DMS 273 (cell line): ENCODE data around the gene ZEB1.
"Not testable (repeated sequence)": the region's sequence is repeated elsewhere in the genome, so short reads cannot be mapped to it uniquely, and the experiment has no call there.

Experiments used
- DNase-seq: peaks from one replicate; lab custom pipeline; 2025; ENCODE audit not compliant: unreplicated experiment; lab: John Stamatoyannopoulos, UW

ZEB1 gene

DNA sequence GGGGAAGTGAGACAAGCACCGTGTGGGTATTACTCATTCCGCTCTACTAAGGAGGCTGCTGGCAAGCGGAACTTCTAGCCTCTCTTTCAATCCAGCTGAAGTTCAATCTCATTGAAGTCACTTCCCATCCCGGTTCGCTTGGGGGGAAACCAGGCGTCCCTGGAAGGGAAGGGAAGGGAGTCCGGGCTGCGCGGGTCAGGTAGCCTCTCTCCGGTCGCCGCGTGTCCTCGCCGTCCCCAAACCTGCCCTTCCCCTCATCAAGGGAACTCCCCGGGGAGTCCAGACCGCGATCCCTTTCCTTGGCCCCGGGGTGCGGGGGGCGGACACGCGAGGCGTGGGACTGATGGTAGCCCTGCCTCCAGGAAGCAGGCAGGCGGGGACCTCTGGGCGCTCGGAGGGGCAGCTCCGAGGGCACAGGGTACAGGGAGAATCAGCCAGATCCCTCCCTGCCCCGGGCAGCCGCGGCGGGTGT lies 598 bp upstream of the ZEB1 start:
- peak; percentile 70 for DNase-seq

DNA sequence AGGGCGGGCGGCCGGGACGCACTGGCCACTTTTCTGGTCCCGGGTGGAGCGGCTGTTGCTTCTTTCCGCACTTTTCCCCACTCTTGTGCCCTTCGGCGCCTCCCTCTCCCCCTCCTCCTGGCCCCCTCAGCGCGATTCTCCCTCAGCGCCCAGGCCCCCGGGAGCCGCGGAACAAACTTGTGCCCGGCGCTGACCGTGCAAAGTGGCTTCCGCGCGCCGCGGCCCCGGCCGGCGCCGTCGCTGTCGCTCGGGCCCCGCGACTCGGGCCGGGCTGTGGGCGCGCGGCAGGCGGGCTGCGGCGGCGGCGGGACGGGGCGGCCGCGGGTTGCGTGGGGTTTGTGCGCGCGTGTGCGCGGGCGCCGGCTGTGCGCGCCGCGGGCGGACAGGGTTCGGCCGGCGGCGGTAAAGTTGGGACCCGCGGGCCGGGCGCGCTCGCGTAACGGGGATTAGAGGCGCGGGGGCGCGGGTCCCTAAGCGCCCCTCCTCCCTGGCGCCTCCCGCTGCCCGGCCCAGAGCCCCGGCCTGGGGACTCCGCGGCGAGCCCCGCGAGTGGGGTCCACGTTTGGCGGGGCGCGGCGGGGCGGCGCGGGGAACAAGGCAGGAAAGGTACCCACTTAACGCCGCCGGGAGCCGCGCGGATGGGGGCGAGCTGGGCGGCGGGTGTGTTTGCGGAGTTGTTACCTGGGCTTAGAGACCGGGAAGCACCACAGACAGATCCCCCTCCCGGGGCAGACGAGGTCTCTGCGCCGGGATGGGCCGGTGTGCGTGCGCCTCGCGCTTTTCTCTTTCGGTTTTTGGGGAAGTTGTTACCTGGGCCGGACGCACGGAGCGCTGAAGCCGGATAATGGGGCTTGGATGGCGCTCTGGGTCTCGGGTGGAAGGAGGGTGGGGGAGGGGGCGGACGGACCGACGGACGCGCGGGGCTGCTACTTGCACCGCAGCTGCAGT lies 860 bp downstream of the ZEB1 start:
- peak; percentile 75 for DNase-seq

DNA sequence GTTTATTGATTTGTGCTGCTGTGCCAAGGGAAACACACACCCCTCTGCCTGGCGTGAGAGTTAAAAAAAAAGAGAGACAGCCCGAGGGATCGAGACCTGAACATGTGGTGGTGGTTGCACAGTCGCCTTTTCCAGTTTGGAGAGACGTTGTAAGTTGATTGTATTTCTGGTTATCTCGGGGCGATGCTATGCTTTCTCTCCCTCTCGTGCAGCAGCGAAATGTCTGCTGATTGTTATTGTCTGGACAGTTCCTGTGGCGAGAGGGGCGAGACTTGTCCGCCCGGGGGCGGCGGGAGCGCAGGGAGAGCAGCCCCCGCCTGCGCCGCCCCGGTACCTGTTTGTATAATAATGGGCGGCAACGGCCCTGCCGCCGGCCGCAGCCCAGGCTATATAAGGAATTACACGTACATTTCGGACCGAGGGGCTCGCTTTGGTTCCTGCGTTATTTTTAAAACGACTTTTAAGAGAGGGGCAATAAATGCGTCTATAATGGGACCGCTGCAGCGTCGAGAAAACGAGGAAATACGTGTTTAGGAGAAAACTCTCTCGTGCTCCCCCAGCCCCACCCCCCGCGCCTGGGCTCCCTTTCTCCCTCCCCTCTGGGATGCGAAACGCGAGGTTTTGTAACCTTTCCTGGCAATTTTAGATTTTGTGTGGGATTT lies 1.7 kb downstream of the ZEB1 start:
- DNase-seq: peak; percentile 81

DNA sequence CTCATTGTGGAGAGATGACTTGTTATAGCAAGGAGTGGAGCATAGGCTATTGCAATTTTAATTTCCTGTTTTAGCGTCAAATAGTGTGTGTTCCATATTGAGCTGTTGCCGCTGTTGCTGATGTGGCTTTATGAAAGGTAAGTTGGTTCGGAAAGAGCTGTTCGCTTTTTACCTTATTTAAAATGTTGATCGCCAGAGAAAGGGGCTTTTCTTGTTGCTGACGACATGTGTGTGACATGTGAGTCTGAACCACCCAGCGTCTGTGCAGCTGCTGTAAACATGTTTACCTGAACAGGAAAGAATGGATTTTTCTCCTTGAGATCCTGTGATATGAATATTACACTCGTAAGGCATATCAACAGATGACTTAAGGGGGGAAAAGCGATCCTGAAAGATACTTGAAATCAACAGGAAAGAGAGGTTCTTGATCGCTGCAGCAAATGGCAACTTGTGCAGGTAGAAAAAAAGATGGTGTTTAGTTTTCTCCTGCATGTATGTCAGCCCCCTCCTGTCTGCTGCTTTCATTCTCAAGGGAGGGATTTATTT lies 2.5 kb downstream of the ZEB1 start:
- DNase-seq: peak; percentile 50

DNA sequence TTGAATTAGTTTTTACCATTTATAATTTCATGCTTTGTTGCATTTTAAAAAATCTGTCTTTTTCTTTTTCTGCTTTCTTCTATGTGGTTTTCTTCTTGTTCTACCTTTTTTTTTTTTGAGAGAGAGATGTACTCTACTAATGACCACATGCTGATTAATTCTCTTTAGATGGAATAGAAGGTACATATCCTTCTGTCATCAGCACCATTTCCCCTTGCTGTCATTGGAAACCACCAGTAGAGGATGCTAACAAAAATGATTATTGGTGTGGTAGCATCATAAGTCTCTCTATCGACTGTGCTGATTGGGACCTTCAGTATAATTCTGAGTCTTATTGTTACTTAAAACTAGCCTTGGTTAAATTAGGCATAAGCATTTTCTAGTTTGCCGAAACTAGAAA lies 3.6 kb downstream of the ZEB1 start:
- peak; percentile 29 for DNase-seq

DNA sequence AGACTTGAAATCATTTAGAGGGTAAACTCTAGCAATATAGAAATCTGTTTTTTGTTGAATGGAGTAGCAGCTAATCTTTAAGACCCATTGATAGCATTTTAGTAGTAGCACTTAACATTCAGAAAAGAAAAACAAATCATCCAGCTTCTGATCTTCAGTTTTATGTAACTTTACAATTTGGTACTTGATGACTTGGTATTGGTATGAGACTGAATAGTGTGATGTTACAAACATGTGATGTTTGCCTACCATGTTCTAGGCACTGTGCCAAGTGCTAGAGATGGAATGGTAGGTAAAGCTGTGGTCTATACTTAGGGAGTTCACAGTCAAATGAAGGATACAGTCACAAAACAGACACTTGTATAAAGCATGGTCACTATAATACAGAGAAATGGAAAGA lies 21.3 kb downstream of the ZEB1 start:
- DNase-seq: peak; percentile 10

DNA sequence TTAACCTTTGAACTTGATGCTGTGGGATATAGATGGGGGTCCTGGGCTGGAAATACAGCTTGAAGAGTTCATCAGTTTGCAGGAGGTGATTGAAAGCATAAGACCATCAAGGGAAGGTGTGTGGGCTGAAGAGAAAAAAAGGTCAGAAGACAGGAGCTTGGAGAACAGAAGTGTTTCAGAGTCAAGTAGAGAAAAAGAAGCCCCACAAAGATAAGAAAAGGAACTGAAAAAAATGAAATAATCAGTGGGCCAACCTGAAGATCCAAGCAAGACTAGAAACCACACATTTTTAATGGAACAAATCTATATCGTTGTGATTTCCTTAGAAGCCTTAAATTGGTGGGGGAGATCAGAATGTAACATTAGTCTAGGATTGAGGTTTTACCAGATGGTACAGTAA lies 22.5 kb downstream of the ZEB1 start:
- DNase-seq: no peak

DNA sequence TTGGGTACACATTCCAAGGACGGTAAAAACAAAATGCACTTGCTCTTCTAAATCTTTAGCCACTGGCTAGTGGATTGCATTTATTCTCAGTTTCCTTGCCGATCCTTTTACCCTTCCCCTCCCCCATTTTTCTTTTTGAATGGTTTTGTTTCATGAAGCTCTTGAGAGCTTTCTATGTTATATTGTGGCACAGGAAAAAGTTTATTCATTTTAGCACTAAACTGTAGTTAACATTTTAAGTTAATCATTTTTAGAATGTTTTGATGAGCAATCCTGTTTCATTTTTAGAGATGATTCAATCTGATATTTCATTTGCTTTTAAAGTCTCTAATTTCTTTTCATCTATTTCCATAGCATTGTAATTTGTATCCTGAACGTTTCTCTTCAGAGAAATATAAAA lies 24.0 kb downstream of the ZEB1 start:
- no peak for DNase-seq

DNA sequence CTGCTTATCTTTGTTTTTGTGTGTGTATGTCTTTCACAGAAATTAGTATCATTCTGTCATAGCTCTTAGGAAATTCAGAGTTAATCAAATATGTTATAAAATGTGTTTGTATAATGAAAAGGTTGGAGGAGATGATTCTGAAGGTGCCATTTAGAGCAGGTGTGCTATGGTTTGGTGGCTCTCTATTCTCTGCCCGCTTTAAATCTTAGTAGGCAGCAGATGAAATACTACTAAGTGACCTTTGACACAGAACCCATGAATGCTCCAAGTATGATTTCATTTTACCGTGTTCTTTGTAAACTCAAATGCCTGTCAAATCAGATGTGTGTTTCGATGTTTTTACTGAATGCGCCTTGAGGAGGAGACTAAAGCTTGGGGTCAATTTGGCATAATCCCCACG lies 24.5 kb downstream of the ZEB1 start:
- no peak for DNase-seq

DNA sequence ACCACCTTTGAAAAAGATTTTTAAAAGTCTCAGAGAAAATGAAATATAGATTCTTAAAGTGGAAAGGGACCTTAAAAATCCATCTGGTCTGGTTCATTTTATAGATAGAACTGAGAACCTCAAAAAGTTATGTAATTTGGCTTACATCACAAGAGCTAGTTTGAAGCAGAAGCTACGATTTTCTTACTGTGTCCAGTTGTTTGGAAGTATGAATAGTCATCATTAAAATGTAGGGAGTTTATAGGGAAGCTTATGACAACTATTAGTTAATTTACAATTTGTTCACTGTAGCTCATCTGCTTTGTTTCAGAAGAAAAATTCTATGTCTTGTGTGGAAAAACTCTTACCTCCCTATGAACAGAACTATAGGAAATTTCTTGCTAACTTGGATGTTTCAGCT lies 26.9 kb downstream of the ZEB1 start:
- no peak for DNase-seq

DNA sequence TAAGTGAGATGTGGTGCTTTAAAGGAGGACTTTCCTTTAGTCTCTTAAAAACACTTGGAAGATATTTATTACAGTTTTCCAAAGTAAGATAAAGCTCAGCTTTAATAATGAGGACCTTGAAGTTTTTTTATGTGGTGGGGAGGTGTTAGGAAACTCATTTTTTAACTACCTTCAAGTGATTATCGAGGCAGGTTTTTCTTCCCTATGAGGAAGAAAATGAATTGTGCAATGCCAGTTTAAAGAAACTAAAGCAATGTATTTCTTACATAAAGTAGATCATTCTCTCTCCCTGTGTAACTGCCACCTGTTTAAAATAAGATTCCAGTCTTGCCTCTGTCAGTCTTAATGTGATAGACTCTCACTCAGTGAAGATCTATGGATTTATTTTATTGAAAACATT lies 27.9 kb downstream of the ZEB1 start:
- DNase-seq: no peak

DNA sequence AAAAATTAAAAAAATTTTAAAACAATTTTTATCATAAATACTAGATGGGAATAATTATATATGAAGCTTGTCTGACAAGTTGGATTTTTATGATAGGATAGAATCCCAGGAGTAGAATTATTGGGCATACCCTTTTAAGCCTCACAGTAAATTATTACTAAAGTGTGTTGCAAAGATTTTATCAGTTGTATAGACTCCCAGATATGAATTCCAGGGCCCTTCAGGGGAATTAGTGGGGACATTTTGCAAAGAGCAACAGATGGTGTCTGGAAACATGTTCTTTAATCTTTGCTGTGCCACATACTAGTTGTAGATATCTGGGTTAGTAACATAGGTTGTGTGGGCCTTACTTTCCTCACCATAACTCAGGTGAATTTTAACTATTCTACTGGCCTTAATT lies 28.7 kb downstream of the ZEB1 start:
- peak; percentile 23 for DNase-seq

DNA sequence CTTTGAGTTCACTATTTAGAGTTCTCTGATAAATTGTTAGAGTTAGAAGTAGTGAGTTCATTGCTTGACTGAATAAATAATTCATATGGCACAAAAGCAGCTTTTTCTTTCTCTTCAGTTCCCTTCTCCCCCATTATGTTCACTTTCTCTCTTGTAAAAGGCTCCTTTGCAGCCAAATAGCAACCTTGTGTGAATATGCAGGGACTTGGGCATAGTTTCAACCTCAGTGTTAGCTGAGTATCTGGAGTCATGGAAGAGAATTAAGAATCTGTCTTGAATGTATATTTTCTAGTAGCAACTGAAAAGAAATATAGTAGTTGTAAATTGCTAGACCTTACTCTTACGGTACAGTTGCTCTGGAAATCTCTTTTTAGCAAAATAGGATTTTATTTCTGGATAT lies 31.9 kb downstream of the ZEB1 start:
- no peak for DNase-seq

DNA sequence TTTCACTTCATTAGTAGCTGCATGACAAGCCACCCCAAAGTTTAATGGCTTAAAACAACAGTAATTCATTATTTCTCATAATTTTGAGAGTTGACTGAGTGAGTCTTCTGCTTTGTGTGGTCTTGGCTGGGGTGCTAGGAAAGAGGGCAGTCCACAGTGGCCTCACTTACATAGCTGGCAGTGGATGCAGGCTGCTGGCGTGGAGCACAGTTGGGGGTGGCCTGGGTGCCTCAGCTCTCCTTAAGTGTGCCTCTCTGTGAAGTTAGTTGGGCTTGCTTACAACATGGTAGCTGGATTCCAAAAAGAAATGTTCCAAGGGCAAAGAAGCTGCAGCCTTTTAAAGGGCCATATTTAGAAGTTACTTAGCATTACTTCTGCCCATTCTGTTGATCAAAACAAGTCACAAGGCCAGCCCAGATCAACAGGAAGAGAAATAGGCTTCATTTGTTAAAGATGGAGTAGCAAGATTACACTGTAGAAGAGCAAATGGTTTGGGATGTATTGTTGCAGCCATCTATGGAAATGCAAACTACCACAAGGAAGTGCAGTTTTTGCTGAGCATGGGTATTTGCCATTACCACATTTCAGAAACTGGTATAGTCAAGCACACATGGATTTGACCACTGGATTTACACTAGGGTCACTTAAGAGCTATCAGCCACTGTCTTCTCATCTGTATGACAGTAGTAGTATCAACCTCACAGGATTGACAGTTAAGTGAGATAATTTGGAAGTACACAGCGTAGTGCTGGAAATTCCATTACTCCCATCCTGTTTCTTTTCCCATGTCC lies 33.6 kb downstream of the ZEB1 start:
- no peak for DNase-seq

DNA sequence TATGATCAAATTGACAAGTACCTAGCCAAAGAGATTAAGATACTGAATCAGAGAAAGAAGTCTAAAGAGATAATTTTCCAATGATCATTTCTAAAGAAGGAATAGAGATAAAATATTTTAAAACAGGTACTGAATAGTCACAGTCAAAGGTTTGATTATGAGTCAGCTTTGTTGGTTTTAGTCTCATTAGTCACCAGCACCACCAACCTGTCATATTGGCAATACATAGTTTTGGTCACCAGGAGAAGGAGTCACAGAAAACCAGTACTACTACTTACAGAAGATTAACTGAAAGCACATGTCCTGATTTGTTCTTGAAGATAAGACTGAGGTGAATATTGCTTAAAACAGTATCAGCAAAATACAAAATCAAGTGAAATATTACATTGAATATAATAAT lies 34.6 kb downstream of the ZEB1 start:
- peak; percentile 35 for DNase-seq

DNA sequence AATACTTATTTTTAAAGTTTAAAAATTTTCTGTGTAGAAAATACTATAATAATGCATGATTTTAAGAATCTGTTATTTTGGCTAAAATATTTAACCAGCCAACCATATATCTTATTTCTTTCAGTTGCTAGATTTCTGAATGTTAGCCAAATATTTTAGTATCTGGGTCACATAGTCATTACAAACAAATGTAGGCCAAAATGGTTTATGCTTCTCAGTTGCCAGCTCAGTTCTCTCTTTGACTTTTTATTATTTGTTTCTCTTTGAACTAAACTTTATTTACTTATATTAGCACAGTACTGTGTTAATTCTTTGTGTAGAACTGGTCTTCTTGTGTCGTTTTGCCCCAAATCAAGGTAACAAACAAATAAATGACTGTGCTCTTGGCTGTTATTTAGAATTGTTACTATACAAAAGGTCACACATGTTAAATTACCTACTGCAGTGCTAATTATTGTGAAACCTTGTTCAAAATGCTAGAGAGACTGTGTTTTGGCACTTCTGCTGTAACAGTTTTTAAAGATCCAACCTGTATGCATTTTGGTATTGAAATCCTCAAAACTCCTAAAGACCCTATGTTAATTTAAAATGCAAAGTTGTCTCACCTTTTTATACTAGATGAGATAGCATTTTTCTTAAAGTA lies 39.8 kb downstream of the ZEB1 start:
- no peak for DNase-seq

DNA sequence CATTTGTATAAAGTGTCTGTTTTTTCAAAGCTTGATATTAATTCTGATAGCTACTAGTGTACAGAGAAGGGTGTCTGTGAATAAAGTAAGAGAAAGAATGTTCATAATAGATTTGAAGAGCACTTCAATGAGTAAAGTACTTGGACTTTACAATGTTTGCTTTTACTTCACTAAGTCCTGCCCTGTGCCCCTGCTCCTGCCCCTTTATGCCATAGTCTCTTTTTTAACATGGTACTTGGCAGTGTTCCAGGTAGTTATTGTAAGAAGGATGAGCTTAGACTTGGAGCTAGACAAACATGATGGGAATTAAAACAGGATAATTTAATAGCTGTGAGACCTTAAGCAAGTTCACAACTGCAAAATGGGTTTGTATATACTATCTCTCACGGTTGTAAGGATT lies 41.0 kb downstream of the ZEB1 start:
- DNase-seq: peak; percentile 8

DNA sequence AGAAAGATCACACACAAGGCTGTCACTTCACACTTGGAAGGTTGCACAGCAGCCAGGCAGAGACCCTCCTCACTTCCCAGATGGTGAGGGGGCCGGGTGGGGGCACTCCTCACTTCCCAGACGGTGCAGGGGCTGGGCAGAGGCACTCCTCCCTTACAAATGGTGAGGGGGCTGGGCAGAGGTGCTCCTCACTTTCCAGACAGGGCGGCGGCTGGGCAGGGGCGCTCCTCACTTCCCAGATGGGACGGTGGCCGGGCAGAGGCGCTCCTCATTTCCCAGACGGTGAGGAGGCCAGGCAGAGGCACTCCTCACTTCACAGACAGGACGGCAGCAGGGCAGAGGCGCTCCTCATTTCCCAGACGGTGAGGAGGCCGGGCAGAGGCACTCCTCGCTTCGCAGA lies 42.5 kb downstream of the ZEB1 start:
- not testable (repeated sequence) for DNase-seq

DNA sequence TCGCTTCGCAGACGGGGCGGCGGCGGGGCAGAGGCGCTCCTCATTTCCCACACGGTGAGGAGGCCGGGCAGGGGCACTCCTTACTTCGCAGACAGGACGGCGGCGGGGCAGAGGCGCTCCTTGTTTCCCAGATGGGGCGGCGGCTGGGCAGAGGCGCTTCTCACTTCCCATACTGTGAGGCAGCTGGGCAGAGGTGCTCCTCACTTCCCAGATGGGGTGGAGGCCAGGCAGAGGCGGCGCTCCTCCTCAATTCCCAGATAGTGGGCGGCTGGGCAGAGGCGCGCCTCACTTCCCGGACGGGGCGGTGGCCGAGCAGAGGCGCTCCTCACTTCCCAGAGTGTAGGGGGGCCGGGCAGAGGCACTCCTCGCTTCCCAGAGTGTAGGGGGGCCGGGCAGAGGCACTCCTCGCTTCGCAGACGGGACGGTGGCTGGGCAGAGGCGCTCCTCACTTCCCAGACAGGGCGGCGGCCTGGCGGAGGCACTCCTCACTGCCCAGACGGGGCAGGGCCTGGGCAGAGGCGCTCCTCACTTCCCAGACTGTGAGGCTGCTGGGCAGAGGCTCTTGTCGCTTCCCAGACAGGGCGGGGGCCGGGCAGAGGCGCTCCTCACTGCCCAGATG lies 43.1 kb downstream of the ZEB1 start:
- peak; percentile 4 for DNase-seq

DNA sequence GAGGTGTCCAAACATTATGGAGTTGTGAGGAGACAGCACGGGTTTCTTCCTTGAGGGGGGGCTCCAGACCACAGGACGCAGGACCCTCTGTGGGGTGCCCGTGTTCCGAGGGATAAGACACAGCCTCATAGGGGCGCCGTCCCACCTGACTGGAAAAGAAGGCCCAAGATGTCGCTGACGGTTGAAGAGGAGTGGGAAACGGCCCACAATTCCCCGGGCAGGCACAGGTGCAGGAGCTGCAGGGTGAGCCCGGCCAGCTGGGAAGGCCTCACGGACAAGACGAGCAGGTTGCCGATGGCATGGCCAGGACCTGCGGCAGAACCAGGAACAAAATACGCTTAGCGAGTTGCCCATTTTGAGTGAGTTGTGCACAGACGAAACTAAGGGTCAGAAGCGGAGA lies 44.7 kb downstream of the ZEB1 start:
- not testable (repeated sequence) for DNase-seq
